Skeletal muscle satellite cell (primary cell): ENCODE data around the gene REXO1.

Experiments used
- H3K27me3 ChIP-seq: 2 replicates; pipeline ENCODE4 v1.7.0; 2013; ENCODE audit warnings: low read length; ENCODE audit not compliant: control insufficient read depth, insufficient read depth
- H3K36me3 ChIP-seq: 2 replicates; pipeline ENCODE4 v1.7.0; 2013; ENCODE audit warnings: mild to moderate bottlenecking, control low read depth, low read length; ENCODE audit not compliant: insufficient read depth
- H3K4me1 ChIP-seq: 2 replicates; pipeline ENCODE4 v1.7.0; 2013; ENCODE audit warnings: low read length; ENCODE audit not compliant: control insufficient read depth, insufficient read depth
- H3K4me2 ChIP-seq: 2 replicates; pipeline ENCODE4 v1.7.0; 2013; ENCODE audit warnings: mild to moderate bottlenecking, low read length
- H3K4me3 ChIP-seq: 2 replicates; pipeline ENCODE4 v1.7.0; 2013; ENCODE audit warnings: low read length
- H3K9ac ChIP-seq: 2 replicates; pipeline ENCODE4 v1.7.0; 2013; ENCODE audit warnings: mild to moderate bottlenecking, low read depth, low read length, moderate library complexity
- H3K9me3 ChIP-seq: replicated peaks from 2 replicates; pipeline ENCODE4 v1.7.0; 2013; ENCODE audit warnings: mild to moderate bottlenecking, control low read depth, low read length

REXO1 gene

DNA sequence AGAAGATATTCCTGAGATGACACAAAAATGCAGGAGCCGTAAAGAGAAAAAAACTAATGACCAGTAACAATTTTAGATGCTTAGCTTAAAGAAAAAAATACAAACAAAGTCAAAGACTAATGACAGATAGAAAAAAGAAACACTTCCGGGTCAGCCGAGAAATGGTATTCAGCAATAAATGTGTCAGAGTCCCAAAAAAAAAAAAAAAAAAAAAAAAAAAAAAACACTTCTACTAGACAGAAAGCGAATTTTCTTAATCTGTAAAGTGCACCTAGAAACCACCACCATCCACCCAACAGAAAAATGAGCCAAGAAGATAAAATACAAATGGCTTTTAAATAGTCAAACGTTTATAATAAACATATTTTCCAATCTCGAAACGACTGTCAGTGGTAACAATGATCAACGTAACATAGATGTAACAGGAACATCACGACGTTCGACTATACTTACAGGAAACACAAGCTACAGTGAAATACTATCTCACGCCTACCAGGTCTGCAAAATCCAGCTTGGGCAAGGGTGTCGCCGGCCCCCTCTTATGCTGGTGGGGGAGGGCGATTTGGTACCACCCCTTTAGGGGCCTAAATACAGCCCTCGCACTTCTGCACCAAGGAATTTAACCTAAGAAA is 26.4 kb upstream of the REXO1 start:
- no peaks in the 10 kb centered on the region for H3K9me3 ChIP-seq
- peak overlapping the region; percentile 99 for H3K4me3 ChIP-seq
- H3K4me1 ChIP-seq, result peaks cover 25% of the 10 kb centered on the region
- peak overlapping the region; percentile 95 for H3K4me2 ChIP-seq
- no peaks in the 10 kb centered on the region for H3K27me3 ChIP-seq
- peak overlapping the region; percentile 97 for H3K9ac ChIP-seq
- H3K36me3 ChIP-seq, result peaks cover 6% of the 10 kb centered on the region

DNA sequence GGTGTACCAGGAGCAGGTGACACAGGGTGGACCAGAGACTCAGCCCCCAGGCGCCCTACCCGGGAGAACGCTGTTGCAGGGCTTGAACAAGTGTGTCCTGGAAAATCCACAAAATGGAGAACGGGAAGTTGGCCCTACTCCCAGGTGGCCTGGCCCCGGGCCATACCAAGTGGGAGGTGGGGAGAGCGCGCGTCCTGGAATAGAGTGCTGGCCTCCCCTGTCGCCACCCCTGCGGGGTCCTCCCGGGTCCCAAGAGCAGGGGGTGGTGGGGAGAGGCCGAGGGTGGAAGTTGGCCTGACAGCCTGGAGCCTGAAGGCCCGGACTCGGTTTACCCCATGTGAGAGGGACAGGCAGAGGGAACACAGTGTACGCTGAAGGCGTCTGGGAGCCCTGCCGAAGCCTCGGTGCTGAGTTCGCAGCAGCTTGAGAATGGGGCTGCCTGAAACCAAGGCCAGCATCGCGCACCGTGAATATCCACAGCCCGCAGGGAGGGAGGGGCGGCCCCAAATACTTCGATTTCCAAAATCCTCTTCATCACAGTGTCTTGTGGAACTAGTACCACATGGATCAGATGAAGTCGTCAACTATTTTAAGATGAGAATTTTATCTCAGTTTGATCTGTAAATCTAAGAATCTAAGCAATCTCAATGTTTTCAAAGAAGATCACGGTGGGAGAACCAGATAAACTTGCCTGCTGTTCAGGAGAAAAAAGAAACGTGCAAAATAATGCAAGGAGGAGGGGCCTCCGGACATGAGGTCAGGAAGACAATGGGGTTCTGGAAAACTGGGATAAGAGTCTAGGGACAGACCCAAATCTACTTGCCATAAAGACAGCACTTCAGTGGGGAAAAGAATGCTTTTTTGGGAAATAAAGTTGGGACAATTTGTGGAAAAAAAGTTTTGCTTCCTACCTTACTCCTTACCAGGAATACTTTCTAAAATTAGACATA is 25.5 kb upstream of the REXO1 start:
- H3K4me1 ChIP-seq, result peaks cover 25% of the 10 kb centered on the region
- no peaks in the 10 kb centered on the region for H3K9me3 ChIP-seq
- peak overlapping the region; percentile 97 for H3K9ac ChIP-seq
- H3K36me3 ChIP-seq, result peaks cover 6% of the 10 kb centered on the region
- H3K4me2 ChIP-seq, result peak overlapping the region; percentile 95
- H3K4me3 ChIP-seq, result peak overlapping the region; percentile 99
- no peaks in the 10 kb centered on the region for H3K27me3 ChIP-seq

DNA sequence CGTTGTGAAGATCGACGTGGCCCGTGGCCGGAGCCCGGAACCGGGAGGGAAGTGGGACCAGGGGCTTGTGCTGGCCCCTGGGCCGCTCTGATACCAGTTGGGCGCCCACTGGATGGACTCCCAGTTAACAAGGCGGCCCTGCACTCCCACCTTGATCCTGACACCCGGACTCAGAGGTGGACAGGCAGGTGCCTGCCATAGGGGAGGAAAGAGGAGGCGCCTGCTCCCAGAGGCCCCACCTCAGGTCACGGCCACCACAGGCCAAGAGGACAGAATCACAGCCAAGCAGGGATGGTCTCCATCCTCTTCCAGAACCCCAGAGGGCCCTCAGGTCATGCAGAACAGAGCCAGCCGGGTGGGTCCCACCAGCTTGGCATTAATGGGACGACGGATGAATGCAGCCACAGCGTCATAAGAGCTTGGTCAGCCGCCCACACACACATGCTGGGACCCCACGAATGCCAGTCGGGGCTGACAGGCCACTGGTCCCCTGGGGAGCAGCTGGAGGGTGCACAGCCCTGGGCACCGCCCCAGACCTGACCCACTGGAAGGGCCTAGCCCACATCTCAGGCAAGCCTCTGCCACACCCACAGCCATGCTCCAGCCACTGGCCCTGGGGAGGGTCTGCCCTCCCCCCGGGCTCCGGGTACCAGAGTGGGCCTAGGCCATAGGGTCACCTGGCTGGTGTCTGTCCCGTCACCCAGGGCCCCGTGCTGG is 24.7 kb upstream of the REXO1 start:
- Histone ChIP-seq H3K9ac (peak overlapping the region; percentile 97), H3K4me2 (peak overlapping the region; percentile 95), H3K4me1 (peaks cover 25% of the 10 kb centered on the region), H3K9me3 (no peaks in the 10 kb centered on the region), H3K36me3 (peaks cover 6% of the 10 kb centered on the region), H3K4me3 (peak overlapping the region; percentile 99), H3K27me3 (no peaks in the 10 kb centered on the region)

DNA sequence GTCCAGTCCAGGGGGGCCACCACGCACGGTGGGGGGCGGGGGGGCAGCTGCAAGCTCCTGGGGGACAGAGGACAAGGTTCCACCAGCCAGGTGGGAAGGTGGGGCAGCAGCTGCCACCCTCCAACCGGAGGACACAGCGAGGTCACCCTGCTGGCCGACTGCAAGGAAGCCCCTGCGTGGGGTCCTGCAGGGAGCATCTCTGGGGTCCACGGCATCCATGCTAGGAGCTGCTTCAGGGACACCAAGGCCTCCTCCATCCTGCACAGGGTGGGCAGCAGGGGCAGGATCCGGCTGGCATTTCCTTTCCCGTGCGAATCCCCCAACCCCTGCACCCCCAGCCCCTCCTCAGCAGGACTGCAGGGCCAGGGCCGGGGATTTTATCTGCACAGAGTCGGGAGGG is 23.3 kb upstream of the REXO1 start:
- Histone ChIP-seq H3K9me3 (no peaks in the 10 kb centered on the region), H3K9ac (no peak overlapping the region), H3K4me2 (no peak overlapping the region), H3K36me3 (peaks cover 6% of the 10 kb centered on the region), H3K4me3 (no peak overlapping the region), H3K4me1 (peaks cover 24% of the 10 kb centered on the region), H3K27me3 (no peaks in the 10 kb centered on the region)

DNA sequence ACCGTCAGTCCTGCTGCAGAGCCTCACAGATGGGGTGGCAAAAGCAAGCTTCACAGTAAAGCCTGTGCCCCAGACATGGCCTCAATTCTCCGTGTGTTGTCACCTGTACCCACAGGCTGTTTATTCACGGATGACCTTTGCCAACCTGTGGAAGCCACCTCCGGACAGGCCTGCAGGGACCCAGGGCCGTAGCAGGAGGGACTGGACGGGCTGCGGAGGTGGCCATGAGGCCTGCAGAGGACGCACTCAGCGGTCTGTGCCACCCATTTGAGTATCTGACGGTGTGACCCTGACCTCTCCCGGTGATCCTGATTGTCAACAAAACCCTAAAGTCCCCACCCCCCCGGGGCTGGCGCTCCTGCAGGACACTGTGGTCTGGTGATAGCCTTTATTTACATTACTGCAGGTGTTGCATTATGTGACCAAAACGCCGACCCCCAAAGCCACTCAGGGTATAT is 22.9 kb upstream of the REXO1 start:
- Histone ChIP-seq H3K9me3 (no peaks in the 10 kb centered on the region), H3K9ac (no peak overlapping the region), H3K36me3 (peaks cover 6% of the 10 kb centered on the region), H3K4me3 (no peak overlapping the region), H3K4me2 (no peak overlapping the region), H3K27me3 (no peaks in the 10 kb centered on the region), H3K4me1 (peaks cover 19% of the 10 kb centered on the region)

DNA sequence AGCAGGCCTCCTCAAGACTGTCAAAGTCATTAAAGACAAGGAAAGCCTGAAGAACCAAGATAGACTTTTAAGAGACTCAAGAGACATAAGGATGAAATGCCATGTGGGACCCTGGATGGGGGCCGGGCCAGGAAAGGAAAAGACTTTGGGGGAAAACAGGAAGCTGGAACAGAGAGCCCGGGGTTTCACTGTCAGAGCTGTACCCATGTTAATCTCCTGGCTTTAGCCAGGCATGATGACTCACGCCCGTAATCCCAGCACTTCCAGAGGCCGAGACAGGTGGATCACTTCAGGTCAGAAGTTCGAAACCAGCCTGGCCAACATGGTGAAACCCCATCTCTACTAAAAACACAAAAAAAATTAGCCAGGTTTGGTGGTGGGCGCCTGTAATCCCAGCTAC is 20.7 kb upstream of the REXO1 start:
- Histone ChIP-seq H3K36me3 (peaks cover 6% of the 10 kb centered on the region), H3K9me3 (no peaks in the 10 kb centered on the region), H3K4me2 (no peak overlapping the region), H3K4me3 (no peak overlapping the region), H3K27me3 (no peaks in the 10 kb centered on the region), H3K4me1 (peaks cover 17% of the 10 kb centered on the region), H3K9ac (no peak overlapping the region)

DNA sequence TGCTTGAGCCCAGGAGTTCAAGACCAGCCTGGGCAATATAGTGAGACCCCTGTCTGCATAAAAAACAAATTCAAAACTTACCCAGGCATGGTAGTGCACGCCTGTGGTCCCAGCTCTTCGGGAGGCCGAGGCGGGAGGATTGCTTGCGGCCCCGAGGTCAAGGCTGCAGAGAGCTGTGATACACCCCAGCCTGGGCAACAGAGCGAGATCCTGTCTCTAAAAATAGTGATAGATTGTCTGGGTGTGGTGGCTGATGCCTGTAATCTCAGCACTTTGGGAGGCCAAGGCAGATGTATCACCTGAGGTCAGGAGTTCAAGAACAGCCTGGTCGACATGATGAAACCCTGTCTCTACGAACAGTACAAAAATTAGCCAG is 19.1 kb upstream of the REXO1 start:
- Histone ChIP-seq H3K9ac (no peak overlapping the region), H3K9me3 (no peaks in the 10 kb centered on the region), H3K4me2 (no peak overlapping the region), H3K4me1 (peaks cover 4% of the 10 kb centered on the region), H3K27me3 (no peaks in the 10 kb centered on the region), H3K36me3 (peaks cover 6% of the 10 kb centered on the region), H3K4me3 (no peak overlapping the region)

DNA sequence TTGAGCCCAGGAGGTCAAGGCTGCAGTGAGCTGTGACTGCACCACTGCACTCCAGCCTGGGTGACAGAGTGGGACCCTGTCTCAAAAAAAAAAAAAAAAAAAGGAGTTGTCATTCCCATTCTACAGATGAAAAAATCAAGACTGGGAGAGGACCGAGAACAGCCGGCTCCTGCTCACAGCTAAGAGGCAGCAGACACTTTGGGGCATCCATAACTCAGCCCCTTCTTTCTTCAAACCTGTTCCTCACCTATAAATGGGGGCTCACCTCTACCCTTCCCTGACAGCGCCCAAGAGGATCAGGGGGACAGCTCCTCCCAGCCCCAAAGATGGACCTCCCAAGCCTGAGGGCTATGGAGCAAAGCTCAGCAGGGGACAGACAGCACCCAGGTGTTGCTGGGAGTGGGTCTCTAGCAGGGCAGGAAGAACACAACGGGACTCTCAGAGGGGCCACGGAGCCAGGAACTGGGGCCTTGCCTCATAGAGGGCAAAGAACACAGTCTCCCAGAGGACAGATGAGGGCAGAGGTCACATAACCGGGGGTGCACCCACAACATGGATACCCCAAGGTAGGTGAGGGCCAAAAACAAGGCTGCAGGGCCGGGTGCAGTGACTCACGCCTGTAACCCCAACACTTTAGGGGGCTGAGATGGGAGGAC is 18.5 kb upstream of the REXO1 start:
- H3K4me2 ChIP-seq, result no peak overlapping the region
- H3K27me3 ChIP-seq, result no peaks in the 10 kb centered on the region
- no peak overlapping the region for H3K9ac ChIP-seq
- H3K9me3 ChIP-seq, result no peaks in the 10 kb centered on the region
- H3K36me3 ChIP-seq, result peaks cover 6% of the 10 kb centered on the region
- H3K4me3 ChIP-seq, result no peak overlapping the region
- peaks cover 4% of the 10 kb centered on the region for H3K4me1 ChIP-seq

DNA sequence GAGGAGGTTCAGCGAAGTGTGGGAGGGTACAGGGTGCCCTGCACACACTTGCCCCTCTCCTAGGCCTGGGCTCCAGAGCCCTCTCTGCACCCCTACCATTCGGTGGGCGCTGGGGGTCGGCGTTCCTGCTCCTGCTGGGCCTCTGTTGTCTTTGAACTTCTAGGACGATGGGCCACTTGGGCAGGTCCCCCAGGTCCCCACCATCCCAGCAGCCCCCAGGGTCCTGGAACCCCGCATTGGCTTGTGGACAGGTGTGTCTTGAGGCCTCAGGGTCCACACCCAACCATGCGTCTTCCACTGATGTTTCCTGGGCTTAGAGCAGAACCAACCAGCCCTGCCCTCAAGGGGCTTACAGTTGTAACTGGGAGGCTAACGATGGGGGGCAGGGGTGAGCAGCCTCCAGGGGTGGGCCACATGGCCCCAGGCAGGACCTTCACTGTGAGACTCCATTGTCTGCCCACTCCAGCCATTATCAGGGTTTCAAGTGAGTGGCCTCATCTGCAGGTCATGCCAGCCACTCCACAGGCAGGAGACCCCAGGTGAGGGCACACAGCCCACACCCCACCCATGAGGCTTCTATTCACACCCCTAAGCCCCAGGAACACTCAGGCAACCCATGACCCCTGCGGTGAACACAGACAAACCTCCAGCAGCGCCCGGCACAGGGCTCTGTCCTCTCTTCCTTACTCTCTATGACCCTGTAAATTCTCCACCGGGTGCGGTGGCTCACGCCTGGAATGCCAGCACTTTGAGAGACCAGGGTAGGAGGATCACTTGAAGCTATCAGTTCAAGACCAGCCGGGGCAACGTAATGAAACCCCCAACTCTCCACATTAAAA is 17.1 kb upstream of the REXO1 start:
- H3K4me3 ChIP-seq, result peak overlapping the region; percentile 85
- H3K4me1 ChIP-seq, result peaks cover 17% of the 10 kb centered on the region
- H3K9ac ChIP-seq, result peak overlapping the region; percentile 92

DNA sequence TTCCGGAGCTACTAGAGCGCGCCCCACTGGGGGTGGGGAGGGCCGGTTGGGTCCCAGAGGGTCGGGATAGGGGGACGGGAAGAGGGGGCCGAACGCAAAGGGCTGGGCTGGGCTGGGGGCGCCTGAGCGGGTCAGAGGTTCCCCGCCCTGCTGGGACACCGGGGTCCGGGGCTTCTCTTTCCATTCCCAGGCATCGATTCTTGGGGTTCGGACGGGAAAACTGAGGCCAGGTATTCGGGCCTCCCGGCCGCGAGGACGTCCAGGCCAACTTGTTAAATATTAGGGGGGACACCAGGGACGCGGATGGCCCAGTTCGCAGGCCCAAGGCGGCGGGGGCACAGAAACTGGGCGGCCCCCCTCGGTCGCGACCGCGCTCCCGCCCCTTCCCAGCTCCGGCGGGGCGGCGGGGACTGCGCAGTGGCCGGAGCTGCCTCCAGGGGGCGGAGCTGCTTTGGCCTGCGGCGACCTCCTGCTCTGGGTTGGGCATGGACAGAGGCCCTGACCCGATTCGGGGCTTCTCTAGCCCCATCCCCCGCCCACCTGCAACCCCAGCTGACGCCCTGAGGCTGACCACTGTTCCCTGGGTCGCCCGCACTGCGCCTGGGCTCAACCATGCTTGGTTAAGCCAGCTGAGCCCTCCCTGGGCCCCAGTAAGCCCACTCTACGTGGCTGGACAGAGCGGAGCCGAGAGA is 16.3 kb upstream of the REXO1 start:
- no peaks in the 10 kb centered on the region for H3K27me3 ChIP-seq
- peak overlapping the region; percentile 92 for H3K9ac ChIP-seq
- peak overlapping the region; percentile 85 for H3K4me3 ChIP-seq
- H3K4me2 ChIP-seq, result peak overlapping the region; percentile 93
- no peaks in the 10 kb centered on the region for H3K9me3 ChIP-seq
- peaks cover 25% of the 10 kb centered on the region for H3K4me1 ChIP-seq
- H3K36me3 ChIP-seq, result no peaks in the 10 kb centered on the region

More for the DNA sequence above, 17.1 kb upstream of the REXO1 start:
- Histone ChIP-seq H3K4me2 (peak overlapping the region; percentile 93), H3K36me3 (no peaks in the 10 kb centered on the region), H3K27me3 (no peaks in the 10 kb centered on the region), H3K9me3 (no peaks in the 10 kb centered on the region)
